ENCODE results near the gene ZRANB3. TPM values are rescaled to one million over a fixed set of nuclear protein-coding genes. Genes with fewer than 3 reads are reported as not detected.
"Not testable (repeated sequence)": the region's sequence is repeated elsewhere in the genome, so short reads cannot be mapped to it uniquely, and the experiment has no call there.

The ZRANB3 gene
- total RNA-seq, 1 donor from 2014 or later = 7.9 TPM

- DNase-seq (ENCODE audit: low read depth) = no peak
- no peak overlapping the region for H3K4me3 ChIP-seq (ENCODE audit: low read depth, low read length)
- TF ChIP-seq, protein P1, sequence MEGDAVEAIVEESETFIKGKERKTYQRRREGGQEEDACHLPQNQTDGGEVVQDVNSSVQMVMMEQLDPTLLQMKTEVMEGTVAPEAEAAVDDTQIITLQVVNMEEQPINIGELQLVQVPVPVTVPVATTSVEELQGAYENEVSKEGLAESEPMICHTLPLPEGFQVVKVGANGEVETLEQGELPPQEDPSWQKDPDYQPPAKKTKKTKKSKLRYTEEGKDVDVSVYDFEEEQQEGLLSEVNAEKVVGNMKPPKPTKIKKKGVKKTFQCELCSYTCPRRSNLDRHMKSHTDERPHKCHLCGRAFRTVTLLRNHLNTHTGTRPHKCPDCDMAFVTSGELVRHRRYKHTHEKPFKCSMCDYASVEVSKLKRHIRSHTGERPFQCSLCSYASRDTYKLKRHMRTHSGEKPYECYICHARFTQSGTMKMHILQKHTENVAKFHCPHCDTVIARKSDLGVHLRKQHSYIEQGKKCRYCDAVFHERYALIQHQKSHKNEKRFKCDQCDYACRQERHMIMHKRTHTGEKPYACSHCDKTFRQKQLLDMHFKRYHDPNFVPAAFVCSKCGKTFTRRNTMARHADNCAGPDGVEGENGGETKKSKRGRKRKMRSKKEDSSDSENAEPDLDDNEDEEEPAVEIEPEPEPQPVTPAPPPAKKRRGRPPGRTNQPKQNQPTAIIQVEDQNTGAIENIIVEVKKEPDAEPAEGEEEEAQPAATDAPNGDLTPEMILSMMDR (conservative IDR thresholded peaks at IDR 0.05; ENCODE audit: low read depth, low read length) = no peak
Observed at GRCh38 chr2:135457279-135457678, 73.7 kb downstream of the ZRANB3 start.

- H3K4me3 ChIP-seq (ENCODE audit: low read depth, low read length) = no peak overlapping the region
- no peak for DNase-seq (ENCODE audit: low read depth)
- TF ChIP-seq, protein P1 (conservative IDR thresholded peaks at IDR 0.05; ENCODE audit: low read depth, low read length) = no peak
Observed at GRCh38 chr2:135456835-135457234, 74.2 kb downstream of the ZRANB3 start.

DNA sequence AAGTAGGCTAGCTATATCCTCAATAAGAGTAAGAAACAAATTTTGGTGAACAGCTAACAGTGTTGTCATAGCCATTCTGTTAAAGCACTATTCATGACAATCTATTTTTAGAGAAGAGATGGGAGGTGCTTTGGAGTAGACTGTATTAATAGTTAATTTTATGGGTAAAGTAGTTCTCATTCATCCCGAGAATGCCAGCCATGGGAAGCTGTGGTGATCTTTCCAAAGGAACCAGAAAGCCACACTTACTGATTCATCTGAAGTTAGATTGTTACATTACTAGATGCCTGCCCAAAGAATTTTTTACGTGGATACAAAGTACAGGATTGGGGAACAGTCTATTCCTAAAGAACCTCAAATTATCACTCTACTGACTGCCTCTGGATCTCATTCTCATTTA lies 74.6 kb downstream of the ZRANB3 start:
- H3K4me3 ChIP-seq (ENCODE audit: low read depth, low read length) = no peak overlapping the region
- TF ChIP-seq, protein P1 (conservative IDR thresholded peaks at IDR 0.05; ENCODE audit: low read depth, low read length) = no peak
- DNase-seq (ENCODE audit: low read depth) = no peak

DNA sequence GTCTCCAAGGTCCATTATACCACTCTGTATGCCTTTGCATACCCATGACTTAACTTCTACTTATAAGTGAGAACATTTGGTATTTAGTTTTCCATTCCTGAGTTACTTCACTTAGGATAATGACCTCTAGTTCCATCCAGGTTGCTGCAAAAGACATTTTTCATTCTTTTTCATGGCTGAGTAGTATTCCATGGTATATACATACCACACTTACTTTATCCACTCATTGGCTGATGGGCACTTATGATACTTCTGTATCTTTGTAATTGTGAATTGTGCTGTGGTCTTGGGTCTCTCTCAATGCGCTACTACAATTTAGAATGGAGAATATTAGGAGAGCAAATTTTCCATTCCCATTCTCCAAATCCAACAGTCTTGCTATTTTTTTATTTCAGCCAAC lies 76.4 kb downstream of the ZRANB3 start:
- TF ChIP-seq, protein P1 (conservative IDR thresholded peaks at IDR 0.05; ENCODE audit: low read depth, low read length) = no peak
- H3K4me3 ChIP-seq (ENCODE audit: low read depth, low read length) = no peak overlapping the region
- no peak for DNase-seq (ENCODE audit: low read depth)

GRCh38 chr2:135453027-135453426 lies 78.0 kb downstream of the ZRANB3 start:
- H3K4me3 ChIP-seq (ENCODE audit: low read depth, low read length); DNase-seq (ENCODE audit: low read depth): not testable (repeated sequence)

DNA sequence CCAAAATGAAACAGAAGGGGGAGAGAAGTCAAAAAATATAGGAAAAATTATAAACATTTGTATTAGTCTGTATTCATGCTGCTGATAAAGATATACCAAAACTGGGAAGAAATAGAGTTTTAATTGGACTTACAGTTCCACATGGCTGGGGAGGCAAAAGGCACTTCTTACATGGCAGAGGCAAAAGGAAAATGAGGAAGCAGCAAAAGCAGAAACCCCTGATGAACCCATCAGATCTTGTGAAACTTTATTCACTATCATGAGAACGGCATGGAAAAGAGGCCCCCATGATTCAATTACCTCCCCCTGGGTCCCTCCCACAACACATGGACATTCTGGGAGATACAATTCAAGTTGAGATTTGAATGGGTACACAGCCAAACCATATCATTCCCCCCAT lies 79.1 kb downstream of the ZRANB3 start:
- DNase-seq (ENCODE audit: low read depth) = no peak
- no peak overlapping the region for H3K4me3 ChIP-seq (ENCODE audit: low read depth, low read length)
- TF ChIP-seq, protein P1 (conservative IDR thresholded peaks at IDR 0.05; ENCODE audit: low read depth, low read length) = no peak

GRCh38 chr2:135443013-135443412 lies 88.0 kb downstream of the ZRANB3 start:
- not testable (repeated sequence) for DNase-seq (ENCODE audit: low read depth); H3K4me3 ChIP-seq (ENCODE audit: low read depth, low read length)

DNA sequence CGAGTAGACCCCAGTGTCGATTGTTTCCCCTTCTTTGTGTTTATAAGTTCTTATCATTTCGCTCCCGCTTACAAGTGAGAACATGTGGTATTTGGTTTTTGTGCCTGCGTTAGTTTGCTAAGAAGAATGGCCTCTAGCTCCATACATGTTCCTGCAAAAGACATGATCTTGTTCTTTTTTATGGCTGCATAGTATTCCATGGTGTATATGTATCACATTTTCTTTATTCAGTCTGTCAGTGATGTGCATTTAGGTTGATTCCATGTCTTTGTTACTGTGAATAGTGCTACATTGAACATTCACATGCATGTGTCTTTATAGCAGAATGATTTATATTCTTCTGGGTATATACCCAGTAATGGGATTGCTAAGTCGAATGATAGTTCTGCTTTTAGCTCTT lies 95.9 kb downstream of the ZRANB3 start:
- not testable (repeated sequence) for DNase-seq (ENCODE audit: low read depth); H3K4me3 ChIP-seq (ENCODE audit: low read depth, low read length)

GRCh38 chr2:135424849-135425248 lies 106.2 kb downstream of the ZRANB3 start:
- TF ChIP-seq, protein P1 (conservative IDR thresholded peaks at IDR 0.05; ENCODE audit: low read depth, low read length) = no peak
- DNase-seq (ENCODE audit: low read depth) = no peak
- no peak overlapping the region for H3K4me3 ChIP-seq (ENCODE audit: low read depth, low read length)
